Fibroblast of lung (primary cell): ENCODE results near the gene SYPL1. TPM values are rescaled to one million over a fixed set of nuclear protein-coding genes. Genes with fewer than 3 reads are reported as not detected.

Experiments used
- DNase-seq, 2 donors: peaks; one replicate each; pipeline versions ENCODE4 v3.0.0 to v3.0.0-alpha.2; 2010; ENCODE audit warnings: low read depth in 2 of 2
- H2AFZ ChIP-seq: 2 replicates; pipeline ENCODE4 v1.5.1; 2012; ENCODE audit warnings: low read length, control low read depth, inconsistent platforms
- H3K27ac ChIP-seq: 2 replicates; pipeline ENCODE4 v1.5.1; 2011; ENCODE audit warnings: low read length, control low read depth; ENCODE audit not compliant: insufficient read depth
- H3K27me3 ChIP-seq: 2 replicates; pipeline ENCODE4 v1.5.1; 2011; ENCODE audit warnings: mild to moderate bottlenecking, low read length; ENCODE audit not compliant: control insufficient read depth, insufficient read depth
- H3K36me3 ChIP-seq: 2 replicates; pipeline ENCODE4 v1.5.1; 2011; ENCODE audit warnings: low read length; ENCODE audit not compliant: control insufficient read depth, insufficient read depth
- H3K4me1 ChIP-seq: 2 replicates; pipeline ENCODE4 v1.5.1; 2011; ENCODE audit warnings: low read length; ENCODE audit not compliant: control insufficient read depth, insufficient read depth; ENCODE audit errors: extremely low read depth
- H3K4me2 ChIP-seq: 2 replicates; pipeline ENCODE4 v1.5.1; 2011; ENCODE audit warnings: low read length, control low read depth; ENCODE audit not compliant: insufficient read depth; ENCODE audit errors: extremely low read depth
- H3K4me3 ChIP-seq, 4 experiments: fragments of 200-600 bp in 1 of 4; sonication (generic) in 1 of 4; replicated peaks in 1 of 4; 2 replicates each; pipeline ENCODE4 v1.5.1; 2011 to 2016; ENCODE audit warnings: low read length in 4 of 4, low read depth in 3 of 4, mild to moderate bottlenecking in 3 of 4, control low read depth in 2 of 4, inconsistent platforms in 1 of 4, mixed read lengths in 1 of 4; ENCODE audit not compliant: insufficient read depth in 1 of 4; ENCODE audit errors: control extremely low read depth in 1 of 4
- H3K79me2 ChIP-seq: 2 replicates; pipeline ENCODE4 v1.5.1; 2012; ENCODE audit warnings: mild to moderate bottlenecking, low read length, inconsistent platforms; ENCODE audit not compliant: control insufficient read depth, insufficient read depth
- H3K9ac ChIP-seq: 2 replicates; pipeline ENCODE4 v1.5.1; 2011; ENCODE audit warnings: mild to moderate bottlenecking, low read length, control low read depth; ENCODE audit not compliant: insufficient read depth
- H3K9me3 ChIP-seq: 2 replicates; pipeline ENCODE4 v1.5.1; 2012; ENCODE audit warnings: low read depth, low read length; ENCODE audit not compliant: control insufficient read depth, insufficient read depth
- H4K20me1 ChIP-seq: 2 replicates; pipeline ENCODE4 v1.5.1; 2011; ENCODE audit warnings: low read length; ENCODE audit not compliant: control insufficient read depth, insufficient read depth; ENCODE audit errors: extremely low read depth
- EZH2 ChIP-seq: IDR thresholded peaks from 2 replicates; pipeline ENCODE4 v1.5.1; 2012; ENCODE audit warnings: low read length, control low read depth, mild to moderate bottlenecking; ENCODE audit errors: missing control alignments
- polyA plus RNA-seq, 2 donors: library from polyadenylated mRNA; depleted of rRNA in 1 of 2; stranded (reverse) in 1 of 2; unstranded in 1 of 2; fragments of >200 nt; gene quantifications; 2 replicates each; pipeline ENCODE4 v1.2.1, GENCODE V29; 2011 to 2012; ENCODE audit warnings: missing spikeins in 1 of 2
- total RNA-seq: library from RNA; depleted of rRNA; stranded (reverse); fragments of >200 nt; gene quantifications from 2 replicates; pipeline ENCODE4 v1.2.1, GENCODE V29; 2014
- TF ChIP-seq, protein P1 (sequence below), 2 donors: IDR thresholded peaks in 1 of 2; conservative IDR thresholded peaks in 1 of 2; 1 replicate in 1 of 2; 2 replicates in 1 of 2; pipeline ENCODE4 v1.5.1; 2011 to 2012; ENCODE audit warnings: low read length in 2 of 2, control low read depth in 1 of 2, inconsistent platforms in 1 of 2, low read depth in 1 of 2, mild to moderate bottlenecking in 1 of 2

The SYPL1 gene
- total and polyA plus RNA-seq, 2 donors (not counting 1 experiment from before 2014, with no cell fraction given), result 71.0 to 132 TPM

- Histone ChIP-seq H4K20me1 (no peaks in the 10 kb centered on the region), H3K4me1 (peaks cover 8% of the 10 kb centered on the region), H3K79me2 (no peaks in the 10 kb centered on the region), H3K9me3 (no peaks in the 10 kb centered on the region), H3K36me3 (no peaks in the 10 kb centered on the region), H3K4me3 (no peak overlapping the region), H3K4me2 (no peak overlapping the region), H3K27ac (no peak overlapping the region), H3K9ac (no peak overlapping the region), H3K27me3 (no peaks in the 10 kb centered on the region), H2AFZ (no peak overlapping the region)
- TF ChIP-seq, protein P1, sequence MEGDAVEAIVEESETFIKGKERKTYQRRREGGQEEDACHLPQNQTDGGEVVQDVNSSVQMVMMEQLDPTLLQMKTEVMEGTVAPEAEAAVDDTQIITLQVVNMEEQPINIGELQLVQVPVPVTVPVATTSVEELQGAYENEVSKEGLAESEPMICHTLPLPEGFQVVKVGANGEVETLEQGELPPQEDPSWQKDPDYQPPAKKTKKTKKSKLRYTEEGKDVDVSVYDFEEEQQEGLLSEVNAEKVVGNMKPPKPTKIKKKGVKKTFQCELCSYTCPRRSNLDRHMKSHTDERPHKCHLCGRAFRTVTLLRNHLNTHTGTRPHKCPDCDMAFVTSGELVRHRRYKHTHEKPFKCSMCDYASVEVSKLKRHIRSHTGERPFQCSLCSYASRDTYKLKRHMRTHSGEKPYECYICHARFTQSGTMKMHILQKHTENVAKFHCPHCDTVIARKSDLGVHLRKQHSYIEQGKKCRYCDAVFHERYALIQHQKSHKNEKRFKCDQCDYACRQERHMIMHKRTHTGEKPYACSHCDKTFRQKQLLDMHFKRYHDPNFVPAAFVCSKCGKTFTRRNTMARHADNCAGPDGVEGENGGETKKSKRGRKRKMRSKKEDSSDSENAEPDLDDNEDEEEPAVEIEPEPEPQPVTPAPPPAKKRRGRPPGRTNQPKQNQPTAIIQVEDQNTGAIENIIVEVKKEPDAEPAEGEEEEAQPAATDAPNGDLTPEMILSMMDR (conservative IDR thresholded peaks at IDR 0.05 in 1 of 2, IDR thresholded peaks at IDR 0.05 in 1 of 2; ENCODE audit: low read depth in 1 of 2, low read length in 2 of 2), result no peak
- TF ChIP-seq EZH2, result no peak
- no peak for DNase-seq
Observed at GRCh38 chr7:106063024-106063423, 49.1 kb downstream of the SYPL1 start.

DNA sequence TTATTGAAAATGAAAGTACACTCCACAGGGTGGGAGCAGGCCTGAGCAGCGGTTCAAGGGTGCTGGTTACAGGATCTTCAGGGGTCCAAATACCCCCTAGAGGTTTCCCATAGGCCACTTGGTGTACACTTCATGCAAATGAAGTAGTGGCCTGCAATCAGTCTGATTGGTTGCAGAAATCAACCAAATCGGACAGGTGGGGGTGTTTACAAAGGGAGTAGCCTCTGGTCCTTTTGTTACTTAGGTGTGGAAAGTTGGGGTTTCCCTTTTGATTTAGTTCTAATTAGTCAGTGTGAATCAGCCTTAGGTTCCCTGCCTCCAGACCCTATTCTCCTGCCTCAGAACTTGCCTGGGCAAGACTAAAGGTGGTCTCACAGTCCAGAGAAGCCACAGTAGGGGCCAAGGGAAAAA is 49.6 kb downstream of the SYPL1 start:
- no peak for DNase-seq
- H3K79me2 ChIP-seq, result no peaks in the 10 kb centered on the region
- H3K27me3 ChIP-seq, result no peaks in the 10 kb centered on the region
- no peak overlapping the region for H3K4me3 ChIP-seq
- TF ChIP-seq, protein P1 (conservative IDR thresholded peaks at IDR 0.05 in 1 of 2, IDR thresholded peaks at IDR 0.05 in 1 of 2; ENCODE audit: low read depth in 1 of 2, low read length in 2 of 2), result no peak
- no peak for TF ChIP-seq EZH2
- no peaks in the 10 kb centered on the region for H3K9me3 ChIP-seq
- H3K4me2 ChIP-seq, result no peak overlapping the region
- H3K9ac ChIP-seq, result no peak overlapping the region
- no peak overlapping the region for H2AFZ ChIP-seq
- no peaks in the 10 kb centered on the region for H3K36me3 ChIP-seq
- no peak overlapping the region for H3K27ac ChIP-seq
- H3K4me1 ChIP-seq, result peaks cover 8% of the 10 kb centered on the region
- no peaks in the 10 kb centered on the region for H4K20me1 ChIP-seq

GRCh38 chr7:106062006-106062405 is 50.1 kb downstream of the SYPL1 start:
- DNase-seq, result no peak
- no peaks in the 10 kb centered on the region for H3K9me3 ChIP-seq
- H3K36me3 ChIP-seq, result no peaks in the 10 kb centered on the region
- no peak overlapping the region for H3K9ac ChIP-seq
- no peak overlapping the region for H3K27ac ChIP-seq
- H3K4me1 ChIP-seq, result peaks cover 8% of the 10 kb centered on the region
- no peak for TF ChIP-seq EZH2
- TF ChIP-seq, protein P1 (conservative IDR thresholded peaks at IDR 0.05 in 1 of 2, IDR thresholded peaks at IDR 0.05 in 1 of 2; ENCODE audit: low read depth in 1 of 2, low read length in 2 of 2), result no peak
- H3K79me2 ChIP-seq, result no peaks in the 10 kb centered on the region
- no peaks in the 10 kb centered on the region for H3K27me3 ChIP-seq
- H4K20me1 ChIP-seq, result no peaks in the 10 kb centered on the region
- H3K4me3 ChIP-seq, result no peak overlapping the region
- H3K4me2 ChIP-seq, result no peak overlapping the region
- no peak overlapping the region for H2AFZ ChIP-seq
